GM12878 (cell line): Measurements from ENCODE around the gene ADGB. TPM values are rescaled to one million over a fixed set of nuclear protein-coding genes. Genes with fewer than 3 reads are reported as not detected.

Source experiments
- BHLHE40 ChIP-seq, 2 experiments: fragments of 450-650 bp in 1 of 2; IDR thresholded peaks; 2 replicates each; pipeline ENCODE4 v1.6.1; 2011 to 2017; ENCODE audit warnings: low read depth in 2 of 2, borderline replicate concordance in 1 of 2, improper control_type of control experiment in 1 of 2, low read length in 1 of 2, mild to moderate bottlenecking in 1 of 2
- CEBPB ChIP-seq, 2 experiments: fragments of 150-350 bp in 1 of 2; IDR thresholded peaks; 2 replicates each; pipeline ENCODE4 v1.6.1; 2012 to 2014; ENCODE audit warnings: low read depth in 2 of 2, low read length in 2 of 2, borderline replicate concordance in 1 of 2, inconsistent platforms in 1 of 2
- CREM ChIP-seq: IDR thresholded peaks from 2 replicates; pipeline ENCODE4 v1.6.1; 2014; ENCODE audit warnings: antibody characterized with exemption, low read depth
- EGR1 ChIP-seq, 2 experiments: IDR thresholded peaks; 1 replicate in 1 of 2; 2 replicates in 1 of 2; pipeline ENCODE4 v1.6.1; 2011 to 2012; ENCODE audit warnings: low read depth in 2 of 2, low read length in 2 of 2, borderline replicate concordance in 1 of 2, mild to moderate bottlenecking in 1 of 2, moderate library complexity in 1 of 2
- NRF1 ChIP-seq: conservative IDR thresholded peaks from 2 replicates; pipeline ENCODE4 v1.6.1; 2011; ENCODE audit warnings: mild to moderate bottlenecking, low read depth, low read length, improper control_type of control experiment
- PML ChIP-seq: IDR thresholded peaks from 2 replicates; pipeline ENCODE4 v1.6.1; 2012; ENCODE audit warnings: low read length, inconsistent platforms
- RAD21 ChIP-seq: IDR thresholded peaks from 2 replicates; pipeline ENCODE4 v1.6.1; 2011; ENCODE audit warnings: mild to moderate bottlenecking, low read depth, low read length, moderate library complexity; ENCODE audit not compliant: insufficient read depth
- RCOR1 ChIP-seq: conservative IDR thresholded peaks from 2 replicates; pipeline ENCODE4 v1.6.1; 2012; ENCODE audit warnings: low read depth, low read length, improper control_type of control experiment
- SMARCA5 ChIP-seq: fragments of 450-650 bp; IDR thresholded peaks from 2 replicates; pipeline ENCODE4 v1.6.1; 2017; ENCODE audit warnings: mild to moderate bottlenecking
- TCF3 ChIP-seq: IDR thresholded peaks from 2 replicates; pipeline ENCODE4 v1.6.1; 2012; ENCODE audit warnings: low read depth, mild to moderate bottlenecking, low read length, borderline replicate concordance; ENCODE audit not compliant: insufficient read depth
- ZNF622 ChIP-seq: fragments of 450-650 bp; IDR thresholded peaks from 2 replicates; pipeline ENCODE4 v1.6.1; 2017; ENCODE audit warnings: mild to moderate bottlenecking, inconsistent platforms
- polyA plus RNA-seq, 11 experiments: library from polyadenylated mRNA; depleted of rRNA in 4 of 11; unstranded in 6 of 11; stranded (reverse) in 5 of 11; fragments of >200 nt; fragmentation: Nextera tagmentation in 4 of 11; fragmentation: Illumina TruSeq in 1 of 11; extraction: Ambion mirVana in 4 of 11; extraction: Trizol in 1 of 11; gene quantifications; 1 replicate in 1 of 11; 2 replicates in 10 of 11; pipeline versions ENCODE4 v1.2.1 to v1.2.3, GENCODE V29; 2011 to 2016; ENCODE audit warnings: inconsistent platforms in 2 of 11, missing spikeins in 2 of 11, low read depth in 1 of 11
- total RNA-seq, 4 experiments: library from RNA; depleted of rRNA in 3 of 4; stranded (reverse); fragments of >200 nt in 3 of 4; fragmentation: Illumina TruSeq in 1 of 4; extraction: Trizol in 1 of 4; gene quantifications; 2 replicates each; pipeline versions ENCODE4 v1.2.1 to v1.2.3, GENCODE V29; 2013 to 2021
- TF ChIP-seq, protein P1 (sequence below), 3 experiments: IDR thresholded peaks in 2 of 3; conservative IDR thresholded peaks in 1 of 3; 2 replicates each; pipeline ENCODE4 v1.5.1; 2011; ENCODE audit warnings: low read depth in 3 of 3, low read length in 3 of 3, mild to moderate bottlenecking in 3 of 3, control low read depth in 2 of 3, moderate library complexity in 2 of 3, inconsistent platforms in 1 of 3, mixed read lengths in 1 of 3; ENCODE audit not compliant: control insufficient read depth in 2 of 3, insufficient read depth in 1 of 3; ENCODE audit errors: extremely low read depth in 1 of 3
- TF ChIP-seq, protein P2 (sequence below): IDR thresholded peaks from 2 replicates; pipeline ENCODE4 v1.6.1; 2012; ENCODE audit warnings: mild to moderate bottlenecking, low read depth, low read length
- TF ChIP-seq, protein P3 (sequence below): IDR thresholded peaks from 2 replicates; pipeline ENCODE4 v1.6.1; 2012; ENCODE audit warnings: low read depth, low read length, improper control_type of control experiment

ADGB gene
- total and polyA plus RNA-seq, 10 of the 15 experiments (the other 5 are each of a cell fraction or from before 2014, with no cell fraction given): not detected

DNA sequence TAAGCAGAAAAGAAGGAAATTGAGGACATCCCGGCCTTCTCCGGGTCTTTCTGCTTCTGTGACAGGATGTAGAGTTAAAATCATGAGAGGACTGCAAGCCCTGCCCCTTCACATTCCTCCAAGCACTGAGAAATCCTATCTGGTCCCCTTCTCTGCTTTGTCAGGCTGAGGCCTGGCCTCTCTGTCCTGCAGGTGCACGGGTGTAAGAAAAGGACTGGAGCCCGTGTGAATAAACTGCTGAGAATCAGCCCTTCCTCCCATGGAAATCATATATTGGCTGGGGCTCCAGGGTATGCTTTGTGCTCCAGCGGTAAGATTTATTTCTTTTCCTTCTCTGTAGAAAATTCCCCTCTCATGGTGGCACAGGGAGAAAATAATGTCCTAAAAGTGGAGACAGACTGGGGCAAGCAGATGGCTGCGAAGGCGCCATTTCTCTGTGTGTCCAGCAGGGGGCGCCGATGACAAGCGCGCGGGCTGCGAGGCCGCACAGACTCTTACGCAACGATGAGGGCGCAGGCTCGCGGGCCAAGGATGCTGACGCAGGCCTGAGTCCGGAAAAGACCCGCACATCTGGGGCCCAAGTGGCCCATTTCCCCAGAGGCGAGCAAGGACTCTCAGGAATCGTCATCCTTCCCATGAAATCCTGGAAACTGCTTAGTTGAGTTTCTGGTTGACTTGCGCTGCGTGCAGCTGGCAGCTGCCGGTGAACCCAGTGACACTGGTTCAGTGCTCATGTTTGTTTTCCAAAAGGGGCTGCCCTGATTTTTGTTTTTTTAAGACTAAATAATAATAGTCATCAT, 258.6 kb downstream of the ADGB start (continued):
- TF ChIP-seq, protein P1, sequence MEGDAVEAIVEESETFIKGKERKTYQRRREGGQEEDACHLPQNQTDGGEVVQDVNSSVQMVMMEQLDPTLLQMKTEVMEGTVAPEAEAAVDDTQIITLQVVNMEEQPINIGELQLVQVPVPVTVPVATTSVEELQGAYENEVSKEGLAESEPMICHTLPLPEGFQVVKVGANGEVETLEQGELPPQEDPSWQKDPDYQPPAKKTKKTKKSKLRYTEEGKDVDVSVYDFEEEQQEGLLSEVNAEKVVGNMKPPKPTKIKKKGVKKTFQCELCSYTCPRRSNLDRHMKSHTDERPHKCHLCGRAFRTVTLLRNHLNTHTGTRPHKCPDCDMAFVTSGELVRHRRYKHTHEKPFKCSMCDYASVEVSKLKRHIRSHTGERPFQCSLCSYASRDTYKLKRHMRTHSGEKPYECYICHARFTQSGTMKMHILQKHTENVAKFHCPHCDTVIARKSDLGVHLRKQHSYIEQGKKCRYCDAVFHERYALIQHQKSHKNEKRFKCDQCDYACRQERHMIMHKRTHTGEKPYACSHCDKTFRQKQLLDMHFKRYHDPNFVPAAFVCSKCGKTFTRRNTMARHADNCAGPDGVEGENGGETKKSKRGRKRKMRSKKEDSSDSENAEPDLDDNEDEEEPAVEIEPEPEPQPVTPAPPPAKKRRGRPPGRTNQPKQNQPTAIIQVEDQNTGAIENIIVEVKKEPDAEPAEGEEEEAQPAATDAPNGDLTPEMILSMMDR (IDR thresholded peaks at IDR 0.05 in 2 of 3, conservative IDR thresholded peaks at IDR 0.05 in 1 of 3; ENCODE audit: control insufficient read depth in 2 of 3, extremely low read depth in 1 of 3, insufficient read depth in 1 of 3, low read depth in 3 of 3, low read length in 3 of 3): peak; percentile 96 to 97 (median 96); a peak in 5 of 6 replicates
- TF ChIP-seq CEBPB (IDR thresholded peaks at IDR 0.05; ENCODE audit: borderline replicate concordance in 1 of 2, low read depth in 2 of 2, low read length in 2 of 2) (peak in 1 of 2 experiments; percentile 99; a peak in 3 of 4 replicates), SMARCA5 (peak; percentile 66; the same call in 1 of the 2 replicates), RCOR1 (0 out of 2 replicates have a peak, but pooled peaks have one; percentile 31), ZNF622 (no peak), TCF3 (0 out of 2 replicates have a peak, but pooled peaks have one; percentile 35), RAD21 (peak; percentile 87), BHLHE40 (IDR thresholded peaks at IDR 0.05; ENCODE audit: borderline replicate concordance in 1 of 2, low read depth in 2 of 2, low read length in 1 of 2) (0 out of 4 replicates have a peak, but pooled peaks of 1 of the 2 experiments have one; percentile 20), PML (no peak), EGR1 (IDR thresholded peaks at IDR 0.05; ENCODE audit: borderline replicate concordance in 1 of 2, low read depth in 2 of 2, low read length in 2 of 2) (no peak), NRF1 (0 out of 2 replicates have a peak, but pooled peaks have one; percentile 4), CREM (peak; percentile 62; the same call in 1 of the 2 replicates)
- TF ChIP-seq, protein P2, sequence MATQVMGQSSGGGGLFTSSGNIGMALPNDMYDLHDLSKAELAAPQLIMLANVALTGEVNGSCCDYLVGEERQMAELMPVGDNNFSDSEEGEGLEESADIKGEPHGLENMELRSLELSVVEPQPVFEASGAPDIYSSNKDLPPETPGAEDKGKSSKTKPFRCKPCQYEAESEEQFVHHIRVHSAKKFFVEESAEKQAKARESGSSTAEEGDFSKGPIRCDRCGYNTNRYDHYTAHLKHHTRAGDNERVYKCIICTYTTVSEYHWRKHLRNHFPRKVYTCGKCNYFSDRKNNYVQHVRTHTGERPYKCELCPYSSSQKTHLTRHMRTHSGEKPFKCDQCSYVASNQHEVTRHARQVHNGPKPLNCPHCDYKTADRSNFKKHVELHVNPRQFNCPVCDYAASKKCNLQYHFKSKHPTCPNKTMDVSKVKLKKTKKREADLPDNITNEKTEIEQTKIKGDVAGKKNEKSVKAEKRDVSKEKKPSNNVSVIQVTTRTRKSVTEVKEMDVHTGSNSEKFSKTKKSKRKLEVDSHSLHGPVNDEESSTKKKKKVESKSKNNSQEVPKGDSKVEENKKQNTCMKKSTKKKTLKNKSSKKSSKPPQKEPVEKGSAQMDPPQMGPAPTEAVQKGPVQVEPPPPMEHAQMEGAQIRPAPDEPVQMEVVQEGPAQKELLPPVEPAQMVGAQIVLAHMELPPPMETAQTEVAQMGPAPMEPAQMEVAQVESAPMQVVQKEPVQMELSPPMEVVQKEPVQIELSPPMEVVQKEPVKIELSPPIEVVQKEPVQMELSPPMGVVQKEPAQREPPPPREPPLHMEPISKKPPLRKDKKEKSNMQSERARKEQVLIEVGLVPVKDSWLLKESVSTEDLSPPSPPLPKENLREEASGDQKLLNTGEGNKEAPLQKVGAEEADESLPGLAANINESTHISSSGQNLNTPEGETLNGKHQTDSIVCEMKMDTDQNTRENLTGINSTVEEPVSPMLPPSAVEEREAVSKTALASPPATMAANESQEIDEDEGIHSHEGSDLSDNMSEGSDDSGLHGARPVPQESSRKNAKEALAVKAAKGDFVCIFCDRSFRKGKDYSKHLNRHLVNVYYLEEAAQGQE: no peak
- TF ChIP-seq, protein P3, sequence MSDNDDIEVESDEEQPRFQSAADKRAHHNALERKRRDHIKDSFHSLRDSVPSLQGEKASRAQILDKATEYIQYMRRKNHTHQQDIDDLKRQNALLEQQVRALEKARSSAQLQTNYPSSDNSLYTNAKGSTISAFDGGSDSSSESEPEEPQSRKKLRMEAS: no peak
